ENCODE data around the gene FAM227A.

GRCh38 chr22:38694049-38694448 is 37.9 kb upstream of the FAM227A start:
- TF ChIP-seq POLR2AphosphoS5 (IDR thresholded peaks at IDR 0.05; ENCODE audit: low read depth, low read length) = no peak
- no peak for TF ChIP-seq TAF1 (IDR thresholded peaks at IDR 0.05; ENCODE audit: borderline replicate concordance, insufficient read depth, low read length)
- TF ChIP-seq, protein P1, sequence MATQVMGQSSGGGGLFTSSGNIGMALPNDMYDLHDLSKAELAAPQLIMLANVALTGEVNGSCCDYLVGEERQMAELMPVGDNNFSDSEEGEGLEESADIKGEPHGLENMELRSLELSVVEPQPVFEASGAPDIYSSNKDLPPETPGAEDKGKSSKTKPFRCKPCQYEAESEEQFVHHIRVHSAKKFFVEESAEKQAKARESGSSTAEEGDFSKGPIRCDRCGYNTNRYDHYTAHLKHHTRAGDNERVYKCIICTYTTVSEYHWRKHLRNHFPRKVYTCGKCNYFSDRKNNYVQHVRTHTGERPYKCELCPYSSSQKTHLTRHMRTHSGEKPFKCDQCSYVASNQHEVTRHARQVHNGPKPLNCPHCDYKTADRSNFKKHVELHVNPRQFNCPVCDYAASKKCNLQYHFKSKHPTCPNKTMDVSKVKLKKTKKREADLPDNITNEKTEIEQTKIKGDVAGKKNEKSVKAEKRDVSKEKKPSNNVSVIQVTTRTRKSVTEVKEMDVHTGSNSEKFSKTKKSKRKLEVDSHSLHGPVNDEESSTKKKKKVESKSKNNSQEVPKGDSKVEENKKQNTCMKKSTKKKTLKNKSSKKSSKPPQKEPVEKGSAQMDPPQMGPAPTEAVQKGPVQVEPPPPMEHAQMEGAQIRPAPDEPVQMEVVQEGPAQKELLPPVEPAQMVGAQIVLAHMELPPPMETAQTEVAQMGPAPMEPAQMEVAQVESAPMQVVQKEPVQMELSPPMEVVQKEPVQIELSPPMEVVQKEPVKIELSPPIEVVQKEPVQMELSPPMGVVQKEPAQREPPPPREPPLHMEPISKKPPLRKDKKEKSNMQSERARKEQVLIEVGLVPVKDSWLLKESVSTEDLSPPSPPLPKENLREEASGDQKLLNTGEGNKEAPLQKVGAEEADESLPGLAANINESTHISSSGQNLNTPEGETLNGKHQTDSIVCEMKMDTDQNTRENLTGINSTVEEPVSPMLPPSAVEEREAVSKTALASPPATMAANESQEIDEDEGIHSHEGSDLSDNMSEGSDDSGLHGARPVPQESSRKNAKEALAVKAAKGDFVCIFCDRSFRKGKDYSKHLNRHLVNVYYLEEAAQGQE (IDR thresholded peaks at IDR 0.05; ENCODE audit: insufficient read depth in 1 of 2, low read depth in 2 of 2, low read length in 2 of 2) = no peak
- TF ChIP-seq FOXP2 (optimal IDR thresholded peaks at IDR 0.05; ENCODE audit: borderline replicate concordance, extremely low read depth, extremely low read length, insufficient read depth) = no peak
- no peak for TF ChIP-seq SIN3A (IDR thresholded peaks at IDR 0.05; ENCODE audit: borderline replicate concordance, insufficient read depth, low read length)
